ENCODE data around the gene THEMIS.

THEMIS gene

DNA sequence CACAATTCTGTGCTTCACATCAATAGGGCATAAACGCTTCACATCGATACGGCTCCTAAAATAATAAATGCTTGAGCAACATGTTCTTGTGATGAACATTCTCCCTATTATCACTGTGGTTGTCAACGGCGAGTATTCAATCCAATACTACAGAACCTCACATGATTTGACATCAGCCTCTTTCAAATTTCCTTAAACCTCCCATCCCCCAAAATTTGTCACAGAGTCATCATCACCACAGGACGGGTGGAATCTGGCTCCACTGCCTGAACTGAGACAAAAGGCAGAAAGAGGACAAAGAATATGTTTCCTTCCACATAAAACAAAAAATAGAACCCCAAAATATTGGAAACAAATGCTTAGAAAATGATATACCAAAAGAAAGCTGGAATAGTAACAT, 7.3 kb downstream of the THEMIS start:
- TF ChIP-seq GABPA (IDR thresholded peaks at IDR 0.05; ENCODE audit: low read depth) (no peak), SPI1 (IDR thresholded peaks at IDR 0.05; ENCODE audit: borderline replicate concordance, low read depth) (no peak), POLR2AphosphoS5 (IDR thresholded peaks at IDR 0.05; ENCODE audit: low read depth) (no peak)
- TF ChIP-seq, protein P1, sequence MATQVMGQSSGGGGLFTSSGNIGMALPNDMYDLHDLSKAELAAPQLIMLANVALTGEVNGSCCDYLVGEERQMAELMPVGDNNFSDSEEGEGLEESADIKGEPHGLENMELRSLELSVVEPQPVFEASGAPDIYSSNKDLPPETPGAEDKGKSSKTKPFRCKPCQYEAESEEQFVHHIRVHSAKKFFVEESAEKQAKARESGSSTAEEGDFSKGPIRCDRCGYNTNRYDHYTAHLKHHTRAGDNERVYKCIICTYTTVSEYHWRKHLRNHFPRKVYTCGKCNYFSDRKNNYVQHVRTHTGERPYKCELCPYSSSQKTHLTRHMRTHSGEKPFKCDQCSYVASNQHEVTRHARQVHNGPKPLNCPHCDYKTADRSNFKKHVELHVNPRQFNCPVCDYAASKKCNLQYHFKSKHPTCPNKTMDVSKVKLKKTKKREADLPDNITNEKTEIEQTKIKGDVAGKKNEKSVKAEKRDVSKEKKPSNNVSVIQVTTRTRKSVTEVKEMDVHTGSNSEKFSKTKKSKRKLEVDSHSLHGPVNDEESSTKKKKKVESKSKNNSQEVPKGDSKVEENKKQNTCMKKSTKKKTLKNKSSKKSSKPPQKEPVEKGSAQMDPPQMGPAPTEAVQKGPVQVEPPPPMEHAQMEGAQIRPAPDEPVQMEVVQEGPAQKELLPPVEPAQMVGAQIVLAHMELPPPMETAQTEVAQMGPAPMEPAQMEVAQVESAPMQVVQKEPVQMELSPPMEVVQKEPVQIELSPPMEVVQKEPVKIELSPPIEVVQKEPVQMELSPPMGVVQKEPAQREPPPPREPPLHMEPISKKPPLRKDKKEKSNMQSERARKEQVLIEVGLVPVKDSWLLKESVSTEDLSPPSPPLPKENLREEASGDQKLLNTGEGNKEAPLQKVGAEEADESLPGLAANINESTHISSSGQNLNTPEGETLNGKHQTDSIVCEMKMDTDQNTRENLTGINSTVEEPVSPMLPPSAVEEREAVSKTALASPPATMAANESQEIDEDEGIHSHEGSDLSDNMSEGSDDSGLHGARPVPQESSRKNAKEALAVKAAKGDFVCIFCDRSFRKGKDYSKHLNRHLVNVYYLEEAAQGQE (IDR thresholded peaks at IDR 0.05; ENCODE audit: insufficient replicate concordance, low read depth) = no peak
- TF ChIP-seq, protein P2, sequence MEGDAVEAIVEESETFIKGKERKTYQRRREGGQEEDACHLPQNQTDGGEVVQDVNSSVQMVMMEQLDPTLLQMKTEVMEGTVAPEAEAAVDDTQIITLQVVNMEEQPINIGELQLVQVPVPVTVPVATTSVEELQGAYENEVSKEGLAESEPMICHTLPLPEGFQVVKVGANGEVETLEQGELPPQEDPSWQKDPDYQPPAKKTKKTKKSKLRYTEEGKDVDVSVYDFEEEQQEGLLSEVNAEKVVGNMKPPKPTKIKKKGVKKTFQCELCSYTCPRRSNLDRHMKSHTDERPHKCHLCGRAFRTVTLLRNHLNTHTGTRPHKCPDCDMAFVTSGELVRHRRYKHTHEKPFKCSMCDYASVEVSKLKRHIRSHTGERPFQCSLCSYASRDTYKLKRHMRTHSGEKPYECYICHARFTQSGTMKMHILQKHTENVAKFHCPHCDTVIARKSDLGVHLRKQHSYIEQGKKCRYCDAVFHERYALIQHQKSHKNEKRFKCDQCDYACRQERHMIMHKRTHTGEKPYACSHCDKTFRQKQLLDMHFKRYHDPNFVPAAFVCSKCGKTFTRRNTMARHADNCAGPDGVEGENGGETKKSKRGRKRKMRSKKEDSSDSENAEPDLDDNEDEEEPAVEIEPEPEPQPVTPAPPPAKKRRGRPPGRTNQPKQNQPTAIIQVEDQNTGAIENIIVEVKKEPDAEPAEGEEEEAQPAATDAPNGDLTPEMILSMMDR (IDR thresholded peaks at IDR 0.05; ENCODE audit: insufficient read depth, low read length) = no peak
- Histone ChIP-seq H3K27me3 (ENCODE audit: insufficient read depth, poor library complexity, severe bottlenecking) (no peaks in the 10 kb centered on the region), H3K27ac (replicated peaks) (no peak overlapping the region), H3K4me3 (replicated peaks; ENCODE audit: insufficient read depth, low read length) (no peak overlapping the region)
- no peak for DNase-seq (ENCODE audit: low read depth in 1 of 2, low spot score in 1 of 2)

DNA sequence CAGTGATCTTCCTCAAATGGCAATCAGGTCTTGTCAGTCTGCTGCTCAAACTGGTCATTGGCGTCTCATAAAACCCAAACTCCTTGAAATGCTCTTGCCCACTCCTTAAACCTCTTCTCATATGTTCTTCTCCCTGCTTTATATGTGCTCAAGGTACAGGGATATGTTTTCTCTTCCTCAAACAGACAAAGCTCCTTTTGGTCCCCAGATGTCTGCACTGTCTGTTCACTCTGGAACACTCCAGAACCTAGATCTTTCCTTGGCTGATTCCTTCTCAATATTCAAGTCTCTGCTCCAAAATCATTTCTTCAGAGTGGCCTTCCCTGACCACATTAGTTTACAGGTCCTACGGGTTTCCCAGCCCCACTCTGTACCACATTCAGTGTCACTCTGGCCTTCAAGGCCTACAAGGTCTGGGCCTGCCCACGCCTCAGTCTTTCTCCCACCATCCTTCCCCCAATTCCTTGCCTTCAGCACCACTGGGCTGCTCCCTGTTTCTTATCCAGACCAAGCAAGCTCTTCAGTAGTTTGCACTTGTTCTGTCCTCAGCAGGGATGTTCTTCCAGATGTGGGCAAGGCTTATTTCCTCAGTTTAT, 9.0 kb downstream of the THEMIS start:
- Histone ChIP-seq H3K4me3 (replicated peaks; ENCODE audit: insufficient read depth, low read length) (no peak overlapping the region), H3K27me3 (ENCODE audit: insufficient read depth, poor library complexity, severe bottlenecking) (no peaks in the 10 kb centered on the region), H3K27ac (replicated peaks) (no peak overlapping the region)
- TF ChIP-seq GABPA (IDR thresholded peaks at IDR 0.05; ENCODE audit: low read depth) (no peak), SPI1 (IDR thresholded peaks at IDR 0.05; ENCODE audit: borderline replicate concordance, low read depth) (no peak), POLR2AphosphoS5 (IDR thresholded peaks at IDR 0.05; ENCODE audit: low read depth) (no peak)
- TF ChIP-seq, protein P1 (IDR thresholded peaks at IDR 0.05; ENCODE audit: insufficient replicate concordance, low read depth) = no peak
- TF ChIP-seq, protein P2 (IDR thresholded peaks at IDR 0.05; ENCODE audit: insufficient read depth, low read length) = no peak
- DNase-seq (ENCODE audit: low read depth in 1 of 2, low spot score in 1 of 2) = no peak

DNA sequence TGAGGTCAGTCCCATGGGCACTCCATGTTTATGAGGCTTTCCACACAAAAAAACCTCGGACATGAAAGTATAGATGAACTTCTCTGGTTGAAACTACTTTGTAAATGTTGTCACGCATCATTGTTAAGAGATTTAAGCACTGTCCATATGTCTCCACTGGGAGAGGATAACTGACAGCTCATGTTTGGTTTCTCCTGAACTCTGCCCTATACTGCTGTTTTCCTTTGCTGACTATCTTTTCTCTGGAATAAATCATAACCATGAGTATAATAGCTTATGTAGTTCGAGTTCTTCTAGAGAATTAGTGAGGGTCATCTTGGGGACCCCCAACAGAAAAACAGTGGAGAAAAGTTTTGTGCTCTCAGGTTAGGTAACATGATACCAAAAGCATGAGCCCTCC, 14.3 kb downstream of the THEMIS start:
- Histone ChIP-seq H3K4me3 (replicated peaks; ENCODE audit: insufficient read depth, low read length) (no peak overlapping the region), H3K27ac (replicated peaks) (no peak overlapping the region), H3K27me3 (ENCODE audit: insufficient read depth, poor library complexity, severe bottlenecking) (no peaks in the 10 kb centered on the region)
- TF ChIP-seq SPI1 (IDR thresholded peaks at IDR 0.05; ENCODE audit: borderline replicate concordance, low read depth) (no peak), POLR2AphosphoS5 (IDR thresholded peaks at IDR 0.05; ENCODE audit: low read depth) (no peak), GABPA (IDR thresholded peaks at IDR 0.05; ENCODE audit: low read depth) (no peak)
- TF ChIP-seq, protein P2 (IDR thresholded peaks at IDR 0.05; ENCODE audit: insufficient read depth, low read length) = no peak
- TF ChIP-seq, protein P1 (IDR thresholded peaks at IDR 0.05; ENCODE audit: insufficient replicate concordance, low read depth) = no peak
- DNase-seq (ENCODE audit: low read depth in 1 of 2, low spot score in 1 of 2) = no peak

Data from HL-60 (cell line).